H4 (cell line): ENCODE data around the gene COX7B2. TPM values are rescaled to one million over a fixed set of nuclear protein-coding genes. Genes with fewer than 3 reads are reported as not detected.

Experiments
- DNase-seq: peaks from one replicate; pipeline ENCODE4 v3.0.0-alpha.2; 2015; ENCODE audit warnings: low spot score
- total RNA-seq: library from RNA; depleted of rRNA; stranded (reverse); fragments of >200 nt; shearing (Covaris generic); gene quantifications from 2 replicates; pipeline ENCODE4 v1.2.3, GENCODE V29; 2014; rRNA removed

The COX7B2 gene
- total RNA-seq, 1 experiment from 2014 or later, result not detected

GRCh38 chr4:46717950-46718349, 191.1 kb downstream of the COX7B2 start:
- no peak for DNase-seq

GRCh38 chr4:46715468-46715867, 193.6 kb downstream of the COX7B2 start:
- no peak for DNase-seq

GRCh38 chr4:46698891-46699290, 210.2 kb downstream of the COX7B2 start:
- no peak for DNase-seq

Other genes with a start within 250 kb of the COX7B2 start
- gene GABRA4, start 84.3 kb upstream of the COX7B2 start, total RNA-seq, result not detected in 2 replicates
- gene GABRB1, start 122.3 kb upstream of the COX7B2 start, total RNA-seq, result 0.04 TPM in 1 of 2 replicates, not detected in the other